Ishikawa (cell line): ENCODE data around the gene HAUS1.

Source experiments
- CEBPB ChIP-seq: IDR thresholded peaks from 2 replicates; pipeline ENCODE4 v1.6.1; 2012
- CREB1 ChIP-seq: IDR thresholded peaks from 2 replicates; pipeline ENCODE4 v1.6.1; 2012; ENCODE audit warnings: low read depth
- EGR1 ChIP-seq: IDR thresholded peaks from 2 replicates; pipeline ENCODE4 v1.6.1; 2012
- EP300 ChIP-seq: IDR thresholded peaks from 2 replicates; pipeline ENCODE4 v1.6.1; 2012; ENCODE audit warnings: borderline replicate concordance
- FOXM1 ChIP-seq: IDR thresholded peaks from 2 replicates; pipeline ENCODE4 v1.6.1; 2012; ENCODE audit warnings: low read depth, borderline replicate concordance
- NFIC ChIP-seq: IDR thresholded peaks from 2 replicates; pipeline ENCODE4 v1.6.1; 2012
- RAD21 ChIP-seq: IDR thresholded peaks from 2 replicates; pipeline ENCODE4 v1.6.1; 2012; ENCODE audit warnings: low read depth
- TAF1 ChIP-seq: IDR thresholded peaks from 2 replicates; pipeline ENCODE4 v1.6.1; 2012; ENCODE audit warnings: low read depth, mild to moderate bottlenecking
- TCF12 ChIP-seq: IDR thresholded peaks from 2 replicates; pipeline ENCODE4 v1.6.1; 2012; ENCODE audit warnings: low read depth
- TEAD4 ChIP-seq: IDR thresholded peaks from 2 replicates; pipeline ENCODE4 v1.6.1; 2012
- USF1 ChIP-seq: IDR thresholded peaks from 2 replicates; pipeline ENCODE4 v1.6.1; 2012
- YY1 ChIP-seq: IDR thresholded peaks from 2 replicates; pipeline ENCODE4 v1.6.1; 2012; ENCODE audit warnings: low read depth
- ZBTB7A ChIP-seq: IDR thresholded peaks from 2 replicates; pipeline ENCODE4 v1.6.1; 2012; ENCODE audit warnings: low read depth
- TF ChIP-seq, protein P1 (sequence below): IDR thresholded peaks from 2 replicates; pipeline ENCODE4 v1.6.1; 2012; ENCODE audit warnings: low read depth, mild to moderate bottlenecking
- TF ChIP-seq, protein P2 (sequence below): IDR thresholded peaks from 2 replicates; pipeline ENCODE4 v1.6.1; 2012

The HAUS1 gene

DNA sequence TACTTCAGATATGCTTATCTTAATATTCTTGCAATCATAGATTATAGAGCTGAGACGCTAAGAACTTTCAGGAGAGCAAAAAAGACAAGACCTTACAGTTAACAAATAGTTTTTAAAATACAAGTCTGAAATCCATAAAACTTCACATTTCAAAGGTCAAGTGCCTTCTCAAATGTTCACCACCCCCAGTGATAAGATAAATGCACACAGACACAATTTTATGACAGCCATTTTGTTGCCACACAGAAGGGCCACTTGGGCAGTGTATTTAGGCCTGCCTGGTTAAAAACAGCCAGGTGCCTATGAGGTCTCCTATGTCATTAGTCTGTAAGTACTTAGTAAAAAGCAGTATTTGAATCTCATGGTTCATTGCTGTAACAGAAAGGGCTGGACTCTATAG is 24.0 kb upstream of the HAUS1 start:
- TF ChIP-seq EGR1 = no peak
- no peak for TF ChIP-seq USF1
- no peak for TF ChIP-seq ZBTB7A
- TF ChIP-seq TEAD4 = no peak
- TF ChIP-seq YY1 = no peak
- TF ChIP-seq CREB1 = no peak
- TF ChIP-seq EP300 = no peak
- TF ChIP-seq TAF1 = no peak
- no peak for TF ChIP-seq NFIC
- TF ChIP-seq, protein P1, sequence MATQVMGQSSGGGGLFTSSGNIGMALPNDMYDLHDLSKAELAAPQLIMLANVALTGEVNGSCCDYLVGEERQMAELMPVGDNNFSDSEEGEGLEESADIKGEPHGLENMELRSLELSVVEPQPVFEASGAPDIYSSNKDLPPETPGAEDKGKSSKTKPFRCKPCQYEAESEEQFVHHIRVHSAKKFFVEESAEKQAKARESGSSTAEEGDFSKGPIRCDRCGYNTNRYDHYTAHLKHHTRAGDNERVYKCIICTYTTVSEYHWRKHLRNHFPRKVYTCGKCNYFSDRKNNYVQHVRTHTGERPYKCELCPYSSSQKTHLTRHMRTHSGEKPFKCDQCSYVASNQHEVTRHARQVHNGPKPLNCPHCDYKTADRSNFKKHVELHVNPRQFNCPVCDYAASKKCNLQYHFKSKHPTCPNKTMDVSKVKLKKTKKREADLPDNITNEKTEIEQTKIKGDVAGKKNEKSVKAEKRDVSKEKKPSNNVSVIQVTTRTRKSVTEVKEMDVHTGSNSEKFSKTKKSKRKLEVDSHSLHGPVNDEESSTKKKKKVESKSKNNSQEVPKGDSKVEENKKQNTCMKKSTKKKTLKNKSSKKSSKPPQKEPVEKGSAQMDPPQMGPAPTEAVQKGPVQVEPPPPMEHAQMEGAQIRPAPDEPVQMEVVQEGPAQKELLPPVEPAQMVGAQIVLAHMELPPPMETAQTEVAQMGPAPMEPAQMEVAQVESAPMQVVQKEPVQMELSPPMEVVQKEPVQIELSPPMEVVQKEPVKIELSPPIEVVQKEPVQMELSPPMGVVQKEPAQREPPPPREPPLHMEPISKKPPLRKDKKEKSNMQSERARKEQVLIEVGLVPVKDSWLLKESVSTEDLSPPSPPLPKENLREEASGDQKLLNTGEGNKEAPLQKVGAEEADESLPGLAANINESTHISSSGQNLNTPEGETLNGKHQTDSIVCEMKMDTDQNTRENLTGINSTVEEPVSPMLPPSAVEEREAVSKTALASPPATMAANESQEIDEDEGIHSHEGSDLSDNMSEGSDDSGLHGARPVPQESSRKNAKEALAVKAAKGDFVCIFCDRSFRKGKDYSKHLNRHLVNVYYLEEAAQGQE = no peak
- TF ChIP-seq TCF12 = no peak
- TF ChIP-seq CEBPB = no peak

GRCh38 chr18:46084431-46084830 is 19.8 kb upstream of the HAUS1 start:
- no peak for TF ChIP-seq TCF12
- TF ChIP-seq CEBPB = no peak
- no peak for TF ChIP-seq TAF1
- TF ChIP-seq, protein P1 = no peak
- TF ChIP-seq TEAD4 = no peak
- no peak for TF ChIP-seq NFIC
- TF ChIP-seq RAD21 = no peak
- TF ChIP-seq ZBTB7A = no peak
- no peak for TF ChIP-seq EGR1
- TF ChIP-seq YY1 = no peak
- TF ChIP-seq CREB1 = no peak
- no peak for TF ChIP-seq EP300
- TF ChIP-seq, protein P2, sequence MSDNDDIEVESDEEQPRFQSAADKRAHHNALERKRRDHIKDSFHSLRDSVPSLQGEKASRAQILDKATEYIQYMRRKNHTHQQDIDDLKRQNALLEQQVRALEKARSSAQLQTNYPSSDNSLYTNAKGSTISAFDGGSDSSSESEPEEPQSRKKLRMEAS = no peak
- no peak for TF ChIP-seq USF1
- no peak for TF ChIP-seq FOXM1

DNA sequence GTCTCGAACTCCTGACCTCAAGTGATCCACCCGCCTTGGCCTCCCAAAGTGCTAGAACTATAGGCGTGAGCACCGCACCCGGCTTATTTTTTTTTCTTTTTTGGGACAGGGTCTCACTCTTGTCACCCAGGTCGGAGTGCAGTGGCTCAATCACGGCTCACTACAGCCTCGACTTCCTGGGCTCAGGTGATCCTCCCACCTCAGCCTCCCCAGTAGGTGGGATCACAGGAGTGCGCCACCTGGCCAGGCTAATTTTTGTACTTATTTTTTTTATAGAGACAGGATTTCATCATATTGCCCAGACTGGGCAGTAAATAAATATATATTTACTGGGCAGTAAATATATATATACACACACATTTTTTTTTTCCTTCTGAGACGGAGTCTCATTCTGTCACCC is 8.7 kb upstream of the HAUS1 start:
- TF ChIP-seq FOXM1 (no peak), TAF1 (no peak)

DNA sequence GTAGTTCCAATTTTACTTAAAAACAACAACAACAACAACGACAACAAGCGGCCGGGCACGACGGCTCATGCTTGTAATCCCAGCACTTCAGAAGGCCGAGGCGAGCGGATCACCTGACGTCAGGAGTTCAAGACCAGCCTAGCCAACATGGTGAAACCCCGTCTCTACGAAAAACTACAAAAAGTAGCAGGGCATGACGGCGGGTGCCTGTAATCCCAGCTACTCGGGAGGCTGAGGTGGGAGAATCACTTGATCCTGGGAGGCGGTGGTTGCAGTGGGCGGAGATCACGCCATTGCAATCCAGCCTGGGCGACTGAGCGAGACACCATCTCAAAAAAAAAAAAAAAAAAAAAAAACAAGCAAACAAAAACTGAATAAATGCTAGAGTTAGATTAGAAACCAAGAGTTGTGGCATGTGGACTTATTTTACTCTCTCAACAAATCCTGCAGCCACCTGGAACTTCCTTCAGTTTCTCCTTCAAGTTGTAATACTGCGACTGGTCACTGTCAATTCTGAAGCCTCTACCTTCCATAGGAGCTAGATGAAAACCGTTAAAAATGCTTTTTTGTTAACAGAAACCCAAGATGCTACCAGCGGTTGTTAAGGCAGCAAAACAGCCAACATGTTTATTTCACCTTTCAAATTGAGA is 7.4 kb upstream of the HAUS1 start:
- no peak for TF ChIP-seq RAD21
- TF ChIP-seq FOXM1 = no peak
- no peak for TF ChIP-seq TAF1
- TF ChIP-seq, protein P2 = no peak
- TF ChIP-seq TEAD4 = no peak
- TF ChIP-seq CREB1 = no peak
- no peak for TF ChIP-seq ZBTB7A
- TF ChIP-seq USF1 = no peak
- TF ChIP-seq YY1 = no peak
- no peak for TF ChIP-seq CEBPB
- no peak for TF ChIP-seq TCF12
- no peak for TF ChIP-seq NFIC

GRCh38 chr18:46097431-46097800 is 6.8 kb upstream of the HAUS1 start:
- no peak for TF ChIP-seq RAD21
- no peak for TF ChIP-seq ZBTB7A
- no peak for TF ChIP-seq TCF12
- TF ChIP-seq YY1 = no peak
- no peak for TF ChIP-seq EP300
- TF ChIP-seq CEBPB = no peak
- no peak for TF ChIP-seq CREB1
- no peak for TF ChIP-seq USF1
- TF ChIP-seq TAF1 = no peak
- TF ChIP-seq, protein P1 = no peak
- TF ChIP-seq NFIC = no peak
- no peak for TF ChIP-seq EGR1
- TF ChIP-seq TEAD4 = no peak
- TF ChIP-seq, protein P2 = no peak
- no peak for TF ChIP-seq FOXM1
